ENCODE results near the gene ACTG2.
"Not testable (repeated sequence)": the region's sequence is repeated elsewhere in the genome, so short reads cannot be mapped to it uniquely, and the experiment has no call there.

Gene ACTG2

GRCh38 chr2:73892631-73893329, at the start of gene ACTG2:
Gene ACTG2 (plus strand): TSS chr2:73893008. CDS start chr2:73901312, 8,304 bp downstream.
- no peak for DNase-seq (ENCODE audit: insufficient read length, low spot score)
- FAIRE-seq: no peak

- no peak for DNase-seq (ENCODE audit: insufficient read length, low spot score)
- no peak for FAIRE-seq
These were observed 48.7 kb upstream of the ACTG2 start for GRCh38 chr2:73844087-73844486.

- FAIRE-seq: no peak
- no peak for DNase-seq (ENCODE audit: insufficient read length, low spot score)
These were observed 42.8 kb upstream of the ACTG2 start for GRCh38 chr2:73850009-73850408.

- DNase-seq (ENCODE audit: insufficient read length, low spot score) (no peak), FAIRE-seq (no peak)
These were observed 41.5 kb upstream of the ACTG2 start for GRCh38 chr2:73851274-73851673.

GRCh38 chr2:73852020-73852419, 40.8 kb upstream of the ACTG2 start:
- peak; percentile 60 for DNase-seq (ENCODE audit: insufficient read length, low spot score)
- FAIRE-seq: no peak

GRCh38 chr2:73855526-73855925, 37.3 kb upstream of the ACTG2 start:
- no peak for FAIRE-seq
- no peak for DNase-seq (ENCODE audit: insufficient read length, low spot score)

- DNase-seq (ENCODE audit: insufficient read length, low spot score) (no peak), FAIRE-seq (no peak)
These were observed 36.6 kb upstream of the ACTG2 start for GRCh38 chr2:73856214-73856613.

- DNase-seq (ENCODE audit: insufficient read length, low spot score) (peak; percentile 76), FAIRE-seq (peak; percentile 96)
These were observed 32.9 kb upstream of the ACTG2 start for GRCh38 chr2:73859721-73860586.

GRCh38 chr2:73862987-73863386, 29.8 kb upstream of the ACTG2 start:
- FAIRE-seq (no peak), DNase-seq (ENCODE audit: insufficient read length, low spot score) (no peak)

- FAIRE-seq (no peak), DNase-seq (ENCODE audit: insufficient read length, low spot score) (no peak)
These were observed 24.4 kb upstream of the ACTG2 start for GRCh38 chr2:73868204-73868978.

- FAIRE-seq (no peak), DNase-seq (ENCODE audit: insufficient read length, low spot score) (no peak)
These were observed 22.7 kb upstream of the ACTG2 start for GRCh38 chr2:73870084-73870483.

GRCh38 chr2:73877071-73877802, 15.6 kb upstream of the ACTG2 start:
- DNase-seq (ENCODE audit: insufficient read length, low spot score) (no peak), FAIRE-seq (peak; percentile 60)

GRCh38 chr2:73877984-73878383, 14.8 kb upstream of the ACTG2 start:
- FAIRE-seq: peak; percentile 4
- not testable (repeated sequence) for DNase-seq (ENCODE audit: insufficient read length, low spot score)

GRCh38 chr2:73885406-73885805, 7.4 kb upstream of the ACTG2 start:
- DNase-seq (ENCODE audit: insufficient read length, low spot score) (no peak), FAIRE-seq (no peak)

- no peak for FAIRE-seq
These were observed 6.5 kb upstream of the ACTG2 start for GRCh38 chr2:73886357-73886756.

GRCh38 chr2:73887596-73888353, 5.0 kb upstream of the ACTG2 start:
- FAIRE-seq; DNase-seq (ENCODE audit: insufficient read length, low spot score): not testable (repeated sequence)

More at GRCh38 chr2:73886357-73886756, 6.5 kb upstream of the ACTG2 start:
- DNase-seq (ENCODE audit: insufficient read length, low spot score): no peak

GRCh38 chr2:73888388-73888787, 4.4 kb upstream of the ACTG2 start:
- FAIRE-seq (no peak), DNase-seq (ENCODE audit: insufficient read length, low spot score) (no peak)

GRCh38 chr2:73889206-73889605, 3.6 kb upstream of the ACTG2 start:
- DNase-seq (ENCODE audit: insufficient read length, low spot score): no peak
- no peak for FAIRE-seq

GRCh38 chr2:73890301-73891092, 2.3 kb upstream of the ACTG2 start:
- no peak for DNase-seq (ENCODE audit: insufficient read length, low spot score)
- no peak for FAIRE-seq

Measured in HTR-8/SVneo (cell line).